GM18499 (cell line): ENCODE measurements around the gene MCM10.
"Not testable (repeated sequence)": the region's sequence is repeated elsewhere in the genome, so short reads cannot be mapped to it uniquely, and the experiment has no call there.

Experiments used
- ATAC-seq: cut with Tn5 transposase; IDR thresholded peaks from one replicate; pipeline ENCODE4 v1.9.1; 2021; ENCODE audit warnings: moderate number of reproducible peaks; ENCODE audit not compliant: insufficient read depth, unreplicated experiment

The MCM10 gene

DNA sequence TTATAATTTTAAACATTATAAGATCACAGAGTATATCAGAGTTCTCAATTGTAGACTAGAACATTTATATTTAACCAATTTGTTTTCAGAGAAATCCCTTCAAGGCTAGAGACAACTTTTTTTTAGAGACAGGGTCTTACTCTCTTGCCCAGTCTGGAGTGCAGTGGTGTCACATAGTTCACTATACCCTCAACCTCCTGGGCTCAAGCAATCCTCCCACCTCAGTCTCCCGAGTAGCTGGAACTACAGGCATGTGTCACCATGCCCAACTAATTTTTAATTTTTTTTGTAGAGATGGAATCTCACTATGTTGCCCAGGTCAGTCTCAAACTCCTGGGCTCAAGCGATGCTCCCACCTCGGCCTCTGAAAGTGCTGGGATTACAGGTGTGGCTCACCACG lies 57.5 kb downstream of the MCM10 start:
- no peak for ATAC-seq

DNA sequence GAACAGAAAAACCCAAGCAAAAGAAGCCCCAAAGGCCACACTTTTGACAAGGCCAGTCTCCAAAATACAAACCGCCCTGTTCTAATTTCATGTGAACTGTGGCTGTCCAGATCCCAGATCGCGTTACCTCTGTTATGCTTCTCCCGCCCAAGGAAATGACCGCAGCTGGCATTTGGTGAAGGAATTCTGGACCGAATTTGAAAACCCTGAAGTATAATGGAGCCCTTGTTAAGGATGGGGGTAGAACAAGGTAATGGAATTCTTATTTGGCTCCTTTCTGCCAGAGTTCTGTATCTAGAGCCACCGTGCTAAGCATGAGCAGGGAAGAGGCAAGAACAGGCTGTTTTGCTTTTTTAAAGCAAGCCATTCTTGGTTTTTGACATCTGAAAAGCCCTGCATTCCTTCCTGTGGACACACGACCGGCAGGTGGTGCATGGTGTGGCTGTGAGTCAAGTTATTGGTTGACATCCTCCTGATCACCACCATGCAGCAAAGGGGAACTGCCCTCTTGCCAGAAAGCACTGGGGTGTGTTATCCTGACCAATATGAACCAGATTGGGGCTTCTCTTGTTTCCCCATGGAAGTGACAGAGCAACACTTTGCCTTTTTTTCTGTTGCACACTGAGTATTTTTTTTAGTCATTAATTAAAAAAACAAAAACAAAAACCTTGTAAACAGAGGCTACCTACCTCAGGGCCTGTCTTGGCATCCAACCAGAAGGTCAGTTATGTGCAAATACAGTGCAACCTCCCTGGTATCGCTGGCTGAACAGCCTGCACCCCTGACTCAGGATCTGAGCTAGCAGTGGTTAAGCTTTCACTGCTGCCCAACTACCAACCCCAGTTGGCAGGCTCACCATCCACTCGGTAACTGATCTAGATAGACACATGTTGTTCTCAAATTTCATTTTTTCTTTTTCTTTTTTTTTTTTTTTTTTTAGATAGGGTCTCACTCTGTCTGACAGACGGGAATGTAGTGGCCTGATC lies 58.6 kb downstream of the MCM10 start:
- ATAC-seq = no peak

DNA sequence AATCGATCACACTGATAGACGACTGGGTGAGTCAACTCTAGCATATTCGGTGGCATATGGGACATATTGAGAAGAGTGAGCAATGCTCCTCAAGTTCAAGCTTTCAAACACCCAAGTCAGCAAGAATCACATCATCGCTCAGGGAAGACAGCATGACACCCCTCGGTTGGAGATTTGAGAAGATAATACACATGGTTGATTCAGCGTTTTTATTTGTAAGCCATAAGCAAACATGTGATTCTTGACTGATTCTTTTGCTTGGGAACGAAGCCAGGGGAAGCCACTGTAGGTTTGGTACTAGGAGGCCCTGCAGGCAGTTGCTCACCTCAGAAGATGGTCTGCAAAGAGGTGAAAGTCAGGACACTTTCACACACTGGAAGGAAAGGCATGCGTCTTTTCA lies 60.2 kb downstream of the MCM10 start:
- ATAC-seq = no peak

DNA sequence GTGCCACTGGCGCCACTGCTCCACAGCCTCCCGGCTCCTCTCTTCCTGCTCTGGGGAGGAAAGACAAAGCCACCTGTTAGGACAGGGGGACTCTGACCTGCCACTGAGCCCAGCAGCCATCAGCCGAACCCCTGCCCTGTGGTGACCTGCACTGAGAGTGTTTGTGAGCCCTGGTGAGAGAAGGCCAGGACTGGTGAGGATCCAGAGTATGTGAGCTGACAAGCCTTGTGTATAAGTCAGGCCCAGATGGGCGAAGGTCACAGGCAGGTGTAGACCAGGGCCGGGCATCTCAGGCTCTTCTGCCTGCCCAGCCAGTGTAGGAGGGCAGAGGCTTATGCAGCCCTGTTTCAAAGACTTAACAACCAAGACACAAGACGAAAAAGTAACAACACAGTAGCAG lies 60.8 kb downstream of the MCM10 start:
- ATAC-seq = no peak

DNA sequence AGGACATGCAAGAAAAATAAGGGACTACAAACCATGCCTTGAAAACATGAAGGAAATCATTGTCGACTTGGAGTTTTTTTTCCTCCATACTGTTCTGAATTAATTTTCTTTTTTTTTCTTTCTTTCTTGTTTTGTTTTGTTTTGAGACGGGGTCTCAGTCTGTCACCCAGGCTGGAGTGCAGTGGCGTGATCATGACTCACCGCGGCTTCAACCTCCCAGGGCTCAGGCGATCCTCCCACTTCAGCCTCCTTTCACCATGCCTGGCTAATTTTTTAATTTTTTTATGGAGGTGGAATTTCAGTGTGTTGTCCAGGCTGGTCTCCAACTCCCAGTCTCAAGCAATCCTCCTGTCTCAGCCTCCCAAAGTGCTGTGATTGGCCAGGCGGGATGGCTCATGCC lies 61.2 kb downstream of the MCM10 start:
- no peak for ATAC-seq

DNA sequence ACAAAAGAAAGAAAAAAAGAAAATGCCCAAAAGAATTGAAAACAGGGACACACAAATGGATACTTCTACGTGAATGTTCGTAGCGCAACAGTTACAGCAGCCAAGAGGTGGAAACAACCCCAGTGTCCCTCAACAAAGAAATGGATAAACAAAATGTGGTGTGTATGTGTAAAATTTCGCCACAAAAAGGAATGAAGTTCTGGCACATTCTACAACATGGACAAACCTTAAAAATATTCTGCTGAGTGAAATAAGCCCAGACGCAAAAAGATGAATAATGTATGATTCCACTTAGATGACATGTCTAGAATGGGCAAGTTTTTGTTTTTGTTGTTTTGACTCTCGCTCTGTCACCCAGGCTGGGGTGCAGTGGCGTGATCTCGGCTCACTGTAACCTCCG lies 61.9 kb downstream of the MCM10 start:
- no peak for ATAC-seq

DNA sequence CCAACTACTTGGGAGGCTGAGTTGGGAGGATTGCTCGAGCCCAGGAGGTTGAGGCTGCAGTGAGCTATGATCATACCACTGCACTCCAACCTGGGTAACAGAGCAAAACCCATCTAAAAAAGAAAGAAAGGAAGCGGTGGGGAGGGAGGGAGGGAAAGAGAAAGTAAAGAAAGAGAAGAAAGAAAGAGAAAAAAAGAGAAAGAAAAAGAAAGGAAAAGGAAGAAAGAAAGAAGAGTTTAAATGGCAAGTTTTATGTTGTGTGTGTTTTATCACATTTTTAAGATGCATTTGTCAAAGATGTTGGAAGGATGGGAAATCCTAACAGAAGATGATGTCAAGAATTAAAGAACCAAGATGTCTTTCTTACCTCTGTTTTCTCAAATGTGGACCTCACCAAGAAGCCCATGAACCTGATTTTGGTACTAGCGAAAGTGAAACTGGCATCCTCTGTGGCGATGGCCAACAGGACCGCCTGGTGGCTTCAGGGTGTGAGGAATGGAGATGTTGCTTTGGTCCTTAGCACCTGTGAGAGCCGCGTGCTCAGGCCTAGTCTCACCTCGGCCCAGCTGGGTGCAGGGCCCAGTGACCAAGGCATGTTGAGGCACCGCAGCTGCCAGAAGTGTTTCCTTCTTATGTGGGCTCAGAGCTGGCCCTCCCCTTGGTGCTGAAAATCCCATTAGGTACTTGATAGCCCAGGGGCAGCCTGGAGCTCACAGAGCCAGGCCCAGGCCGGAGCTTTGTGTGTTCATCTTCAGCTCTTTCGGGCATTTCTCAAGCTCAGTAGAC lies 63.0 kb downstream of the MCM10 start:
- no peak for ATAC-seq

DNA sequence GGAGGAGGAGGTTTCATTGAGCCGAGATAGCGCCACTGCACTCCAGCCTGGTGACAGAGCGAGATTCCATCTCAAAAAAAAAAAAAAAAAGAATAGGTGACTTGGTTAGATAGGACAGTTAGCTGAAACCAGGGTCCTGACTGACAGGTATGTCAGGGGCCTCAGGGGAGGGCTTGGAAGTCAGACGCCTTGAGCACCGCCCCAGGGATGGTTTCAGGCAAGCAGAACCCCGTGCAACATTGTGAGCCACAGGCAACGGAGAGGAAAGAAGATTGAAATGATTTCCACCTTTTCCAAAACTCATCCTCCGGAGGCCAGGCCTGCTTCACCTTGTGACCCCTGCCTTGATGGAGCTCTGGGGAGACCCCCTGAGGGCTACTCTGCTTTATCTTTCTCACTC lies 64.2 kb downstream of the MCM10 start:
- no peak for ATAC-seq

DNA sequence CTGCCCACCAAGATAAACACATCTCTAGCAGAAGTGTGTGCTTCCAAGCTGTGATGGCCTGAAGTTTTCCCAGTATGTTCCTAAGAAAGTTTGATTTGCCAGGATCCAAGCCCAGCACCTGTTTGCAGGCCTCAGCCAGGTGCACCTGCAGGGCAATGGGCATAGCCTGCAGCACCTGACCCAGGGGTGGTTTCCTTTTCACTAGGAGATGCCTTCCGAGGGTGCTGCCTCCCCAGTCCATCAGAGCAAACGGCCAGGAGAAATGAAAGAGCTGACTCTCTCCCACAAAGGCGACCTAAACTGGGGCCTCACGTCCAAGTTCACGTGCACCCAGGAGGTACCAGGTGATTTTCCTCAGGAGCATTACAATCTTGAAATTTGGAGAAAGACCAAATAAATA lies 65.7 kb downstream of the MCM10 start:
- ATAC-seq = no peak

DNA sequence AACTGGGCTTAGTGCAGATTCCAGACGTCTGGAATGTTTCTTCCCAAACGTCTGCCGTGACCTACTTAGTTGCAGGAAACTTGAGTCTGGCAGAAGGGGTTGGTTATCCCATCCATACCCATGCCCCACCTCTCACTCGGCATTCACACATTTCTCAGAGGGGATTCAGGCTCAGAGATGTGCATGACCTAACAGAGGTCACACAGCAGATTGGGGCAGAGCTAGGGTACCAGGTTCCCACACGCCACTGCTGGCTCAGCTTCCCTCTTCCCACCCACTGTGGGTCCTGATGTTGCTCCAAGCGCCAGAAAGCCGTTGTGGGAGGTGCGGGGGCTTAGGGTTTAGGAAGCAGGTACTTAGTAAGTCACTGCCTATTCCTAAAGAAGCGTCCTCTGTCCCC lies 69.8 kb downstream of the MCM10 start:
- ATAC-seq = no peak

DNA sequence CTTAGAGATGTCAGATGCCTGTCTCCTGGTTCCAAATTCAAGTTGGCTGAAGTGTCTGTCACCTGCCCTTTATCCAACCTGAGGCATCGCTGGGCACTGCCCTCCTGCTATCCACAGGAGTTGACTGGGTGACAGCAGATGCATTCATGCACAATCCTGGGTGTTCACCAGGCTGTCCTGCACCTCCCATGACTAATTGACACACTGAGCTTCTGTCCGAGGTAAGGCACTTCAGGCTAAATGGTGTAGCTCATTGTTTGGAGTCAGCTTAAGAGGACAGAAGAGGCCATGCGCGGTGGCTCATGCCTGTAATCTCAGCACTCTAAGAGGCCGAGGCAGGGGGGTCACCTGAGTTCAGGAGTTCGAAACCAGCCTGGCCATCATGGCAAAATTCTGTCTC lies 70.5 kb downstream of the MCM10 start:
- no peak for ATAC-seq

DNA sequence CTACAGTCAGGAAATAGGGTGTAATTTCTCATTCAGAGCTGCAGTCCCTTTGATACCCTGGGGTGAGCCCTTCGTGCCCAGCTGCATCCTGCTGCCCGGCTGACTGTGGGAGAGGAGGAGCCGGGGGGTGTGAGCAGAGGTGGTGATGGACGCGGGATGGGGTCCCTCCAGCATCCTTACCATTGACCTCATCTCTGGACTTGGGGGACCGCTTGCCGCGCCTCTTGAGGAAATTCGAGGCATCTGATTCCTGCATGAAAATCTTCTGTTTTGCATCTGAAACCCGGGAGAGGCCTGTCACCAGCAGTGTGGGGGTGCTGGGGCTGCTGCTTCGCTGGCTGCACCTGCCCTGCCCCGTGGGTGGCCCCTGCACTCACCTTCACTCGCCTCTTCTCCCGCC lies 72.0 kb downstream of the MCM10 start:
- ATAC-seq = no peak

DNA sequence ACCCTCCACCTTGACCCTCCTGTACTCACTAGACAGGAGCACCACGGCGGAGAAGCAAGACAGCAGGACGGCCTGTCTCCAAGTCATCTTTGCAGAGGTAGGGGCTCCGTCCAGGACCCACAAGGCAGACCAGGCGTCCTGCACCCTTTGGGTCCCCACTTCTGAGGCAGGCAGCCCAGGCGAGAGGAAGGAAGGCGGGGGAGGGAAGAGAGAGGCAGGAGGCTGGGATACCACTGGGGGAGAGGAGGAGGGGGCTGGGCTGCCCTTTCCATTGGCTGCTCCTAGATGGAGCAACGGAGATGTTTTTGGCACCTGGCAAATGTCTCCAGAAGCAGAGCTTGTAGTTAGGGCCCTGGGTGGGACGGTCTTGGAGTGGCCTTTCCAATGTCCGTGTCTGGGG lies 72.8 kb downstream of the MCM10 start, which contains the start of gene UCMA:
Gene UCMA (minus strand): TSS at position 203 of the 400 bp plus-strand sequence. CDS start 116 bp downstream, at position 87.
- no peak for ATAC-seq

DNA sequence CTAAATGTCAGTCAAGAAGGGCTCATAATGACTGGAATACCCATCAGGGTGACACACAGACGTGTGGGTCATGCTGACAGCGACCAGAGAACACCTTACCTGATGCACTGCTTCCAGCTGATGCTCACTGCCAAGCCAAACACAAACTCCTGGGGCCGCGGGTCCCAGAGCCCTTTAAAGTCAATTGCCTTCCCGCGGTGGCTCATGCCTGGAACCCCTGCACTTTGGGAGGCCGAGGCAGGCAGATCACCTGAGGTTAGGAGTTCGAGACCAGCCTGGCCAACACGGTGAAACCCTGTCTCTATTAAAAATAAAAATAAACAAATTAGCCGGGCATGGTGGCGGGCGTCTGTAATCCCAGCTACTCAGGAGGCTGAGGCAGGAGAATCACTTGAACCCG lies 73.4 kb downstream of the MCM10 start:
- ATAC-seq = not testable (repeated sequence)

DNA sequence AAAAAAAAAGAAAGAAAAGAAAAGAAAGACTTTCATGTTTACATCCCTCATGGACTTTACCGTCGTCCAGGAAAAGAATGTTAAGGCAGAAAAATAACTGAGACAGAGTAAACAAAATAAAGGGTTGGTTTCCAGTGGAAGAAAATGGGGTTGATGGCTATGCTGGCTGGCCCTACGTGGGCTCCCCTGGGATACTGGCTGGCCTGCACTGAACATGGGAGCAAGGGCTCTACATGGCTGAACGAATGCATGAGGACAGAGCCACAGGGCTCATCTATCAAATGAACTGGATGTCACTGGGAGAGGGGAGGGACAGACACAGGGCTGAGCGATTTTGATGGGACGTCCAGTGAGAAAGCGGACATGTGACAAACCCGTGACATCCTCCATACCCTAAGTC lies 75.3 kb downstream of the MCM10 start:
- ATAC-seq = no peak

DNA sequence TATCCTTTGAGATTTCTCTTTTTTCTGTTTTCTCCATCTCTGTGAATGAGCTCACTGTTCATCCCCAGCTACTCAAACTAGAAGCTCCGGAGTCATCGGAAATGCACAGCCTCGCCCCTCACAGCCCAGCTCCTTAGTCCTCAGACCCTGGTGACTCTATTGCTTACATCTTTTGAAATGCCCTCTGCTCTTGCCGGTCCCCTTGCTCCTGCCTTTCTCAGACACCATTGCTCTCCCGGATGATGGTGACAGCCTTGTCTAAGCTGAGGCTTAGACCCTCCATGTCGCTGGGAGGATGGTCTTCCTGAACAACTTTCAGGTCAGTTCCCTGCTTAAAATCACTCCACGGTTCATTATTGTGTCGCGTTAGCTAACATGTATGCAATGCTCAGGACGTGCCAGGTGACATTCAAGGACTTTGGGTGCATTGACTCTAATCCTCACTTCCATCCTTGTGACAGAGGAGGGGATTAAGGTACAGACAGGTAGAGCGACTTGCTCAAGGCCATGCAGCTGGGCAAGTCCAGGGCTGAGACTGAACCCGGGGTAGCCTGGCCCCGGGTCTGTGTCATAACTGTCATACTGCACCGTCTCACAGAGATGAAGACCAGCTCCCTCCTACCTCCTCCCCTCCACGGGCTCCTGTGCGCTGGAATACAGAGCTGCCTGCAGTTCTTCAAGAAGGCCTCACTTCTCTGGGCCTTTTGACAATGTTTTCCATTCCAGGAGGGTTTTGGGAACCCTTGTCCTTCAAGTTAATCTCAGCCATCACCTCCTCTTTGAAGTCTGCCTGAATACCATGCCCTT lies 77.1 kb downstream of the MCM10 start:
- no peak for ATAC-seq

DNA sequence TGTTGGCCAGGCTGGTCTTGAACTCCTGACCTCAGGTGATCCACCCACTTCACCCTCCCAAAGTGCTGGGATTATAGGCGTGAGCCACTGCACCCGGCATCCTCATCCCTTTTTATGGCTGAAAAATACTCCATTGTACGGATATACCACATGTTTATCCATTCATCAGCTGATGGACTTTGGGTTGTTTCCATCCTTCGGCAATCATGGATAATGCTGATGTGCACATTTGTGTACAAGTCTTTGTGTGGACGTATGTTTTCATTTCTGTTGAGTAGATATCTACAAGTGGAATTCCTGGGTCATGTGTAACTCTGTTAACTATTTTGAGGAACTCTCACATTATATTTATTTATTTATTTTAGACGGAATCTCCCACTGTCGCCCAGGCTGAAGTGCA lies 78.6 kb downstream of the MCM10 start:
- no peak for ATAC-seq

DNA sequence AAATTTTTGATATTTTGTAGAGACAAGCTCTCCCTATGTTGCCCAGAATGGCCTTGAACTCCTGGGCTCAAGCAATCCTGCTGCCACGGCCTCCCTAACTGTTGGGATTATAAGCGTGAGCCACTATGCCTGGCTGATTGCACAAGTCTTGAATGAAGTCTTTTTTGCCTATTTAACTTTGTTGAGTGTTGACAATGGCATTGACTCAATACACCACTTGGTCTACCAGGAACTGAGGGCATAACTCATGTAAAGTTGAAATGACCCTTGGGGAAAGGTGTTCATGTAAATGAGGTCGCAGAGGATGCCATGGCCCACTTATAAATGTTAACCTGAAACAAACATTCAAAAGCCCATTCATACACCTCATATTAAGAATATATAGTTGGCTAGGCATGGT lies 80.3 kb downstream of the MCM10 start:
- ATAC-seq = no peak

DNA sequence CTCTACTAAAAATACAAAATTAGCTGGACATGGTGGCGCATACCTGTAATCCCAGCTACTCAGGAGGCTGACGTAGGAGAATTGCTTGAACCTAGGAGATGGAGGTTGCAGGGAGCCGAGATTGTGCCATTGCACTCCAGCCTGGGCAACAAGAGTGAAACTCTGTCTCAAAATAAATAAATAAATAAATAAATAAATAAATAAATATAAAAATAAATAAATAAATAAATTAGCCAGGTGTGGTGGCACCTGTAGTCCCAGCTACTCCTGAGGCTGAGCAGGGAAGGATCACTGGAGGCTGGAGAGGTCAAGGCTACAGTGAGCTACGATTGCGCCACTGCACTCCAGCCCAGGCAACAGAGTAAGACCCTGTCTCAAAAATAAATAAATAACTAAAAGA lies 80.9 kb downstream of the MCM10 start:
- not testable (repeated sequence) for ATAC-seq

DNA sequence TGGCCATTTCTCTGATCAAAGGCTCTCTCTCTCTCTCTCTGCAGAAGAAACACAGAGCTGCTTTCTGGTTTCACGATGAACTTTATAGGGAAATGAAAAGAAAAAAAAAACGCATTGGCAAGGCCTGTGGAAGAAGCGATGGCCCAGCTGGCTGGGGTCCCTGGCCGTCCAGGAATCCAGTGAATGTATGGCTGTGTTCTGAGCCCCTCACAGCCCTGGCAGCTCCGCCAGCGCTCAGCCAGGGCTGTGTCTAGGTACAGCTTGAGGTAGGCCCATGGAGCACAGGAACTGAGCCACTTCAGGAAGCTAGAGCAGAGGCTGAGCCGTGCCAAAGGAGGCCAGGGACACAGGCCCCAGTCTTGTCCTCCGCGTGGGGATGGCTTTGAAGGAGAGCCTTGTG lies 85.9 kb downstream of the MCM10 start:
- ATAC-seq = no peak

DNA sequence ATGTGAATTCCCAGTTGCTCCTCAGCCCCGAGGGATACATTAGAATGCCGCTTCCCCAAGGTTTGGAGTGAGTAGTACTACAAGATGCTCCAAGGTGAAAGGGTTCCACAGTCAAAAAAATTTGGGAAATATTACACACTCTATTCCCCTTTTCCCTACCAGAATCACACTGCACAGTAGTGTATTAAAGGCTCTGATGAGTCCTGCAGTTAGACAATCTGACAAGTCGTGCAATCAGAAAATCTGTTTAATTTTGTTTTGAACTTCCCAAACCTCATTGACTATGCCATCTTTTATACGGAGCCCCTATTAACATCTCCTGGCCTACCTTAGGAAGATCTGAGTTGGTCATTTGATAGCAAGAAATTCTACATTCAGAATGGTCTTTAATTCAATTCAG lies 86.4 kb downstream of the MCM10 start:
- ATAC-seq = no peak
